ENCODE results near the gene TNIK.

GRCh38 chr3:171177553-171177952, 282.7 kb downstream of the TNIK start:
- no peak for TF ChIP-seq CTCF (IDR thresholded peaks at IDR 0.05 in 8 of 11, conservative IDR thresholded peaks at IDR 0.05 in 3 of 11)
- no peak for TF ChIP-seq POLR2A (IDR thresholded peaks at IDR 0.05)
- no peak for TF ChIP-seq POLR2AphosphoS5 (IDR thresholded peaks at IDR 0.05)
